A549 (cell line): ENCODE data around the gene CTXN1. TPM values are rescaled to one million over a fixed set of nuclear protein-coding genes. Genes with fewer than 3 reads are reported as not detected.

Experiments
- ATAC-seq, 2 experiments: fragments of 200-7000 bp in 1 of 2; fragments of >200 bp in 1 of 2; cut with Nextera tagmentation in 1 of 2; cut with Tn5 transposase in 1 of 2; 3 replicates each; pipeline versions ENCODE4 v1.8.0 to v1.9.1; 2018 to 2020; ENCODE audit warnings: mild to moderate bottlenecking in 1 of 2, moderate library complexity in 1 of 2
- CTCF ChIA-PET: fragments of 300-600 bp; sonication (Branson Sonifier 250); formaldehyde crosslinking; extraction: SDS; loops from one replicate; lab custom pipeline; 2021; ENCODE audit warnings: antibody characterized with exemption, inconsistent platforms; lab: Yijun Ruan, JAX
- POLR2A ChIA-PET: fragments of 350-600 bp; formaldehyde crosslinking; extraction: SDS; loops from one replicate; lab custom pipeline; 2021; ENCODE audit warnings: antibody characterized with exemption, inconsistent platforms; lab: Yijun Ruan, JAX
- DNase-seq, 2 experiments: peaks; one replicate each; pipeline versions ENCODE4 v3.0.0 to v3.0.0-alpha.2; 2011 to 2016; ENCODE audit warnings: low read depth in 1 of 2, low spot score in 1 of 2
- FAIRE-seq: peaks from 2 replicates; lab custom pipeline; 2011; peaks lifted over from hg19 to GRCh38; lab: Jason Lieb, UNC
- H3K27ac ChIP-seq, 2 experiments: fragments of >200 bp; sonication (Bioruptor Twin); formaldehyde crosslinking; 3 replicates each; pipeline ENCODE4 v1.5.1; 2016 to 2017
- H3K4me1 ChIP-seq: fragments of >200 bp; sonication (Bioruptor Twin); formaldehyde crosslinking; 3 replicates; pipeline ENCODE4 v1.6.1; 2016
- H3K4me2 ChIP-seq: fragments of >200 bp; sonication (Bioruptor Twin); formaldehyde crosslinking; 3 replicates; pipeline ENCODE4 v1.6.1; 2016
- H3K4me3 ChIP-seq: fragments of >200 bp; sonication (Bioruptor Twin); formaldehyde crosslinking; 3 replicates; pipeline ENCODE4 v1.5.1; 2016
- H3K9me3 ChIP-seq: fragments of >200 bp; sonication (Bioruptor Twin); formaldehyde crosslinking; 3 replicates; pipeline ENCODE4 v1.6.1; 2016
- BHLHE40 ChIP-seq: IDR thresholded peaks from 2 replicates; pipeline ENCODE4 v1.6.1; 2012; ENCODE audit warnings: low read depth, low read length, inconsistent platforms
- CBX8 ChIP-seq: fragments of 200-600 bp; sonication (generic); IDR thresholded peaks from 2 replicates; pipeline ENCODE4 v1.6.1; 2016
- EHF ChIP-seq: fragments of 250-450 bp; sonication (Bioruptor Pico); IDR thresholded peaks from 2 replicates; pipeline ENCODE4 v1.5.0; 2020; ENCODE audit warnings: mild to moderate bottlenecking
- EP300 ChIP-seq, 2 experiments: fragments of >200 bp; sonication (Bioruptor Twin); formaldehyde crosslinking; IDR thresholded peaks; 2 replicates in 1 of 2; 3 replicates in 1 of 2; pipeline ENCODE4 v1.6.1; 2016 to 2017
- ESRRA ChIP-seq: fragments of 150-350 bp; IDR thresholded peaks from 2 replicates; pipeline ENCODE4 v1.6.1; 2014; ENCODE audit warnings: mild to moderate bottlenecking, low read length, borderline replicate concordance
- FOSL2 ChIP-seq, 2 experiments: fragments of 450-650 bp in 1 of 2; fragments of >200 bp in 1 of 2; sonication (Bioruptor Twin) in 1 of 2; formaldehyde crosslinking; IDR thresholded peaks; 2 replicates each; pipeline versions ENCODE4 v1.5.0 to v1.6.1; 2016 to 2020; ENCODE audit warnings: mild to moderate bottlenecking in 1 of 2, moderate library complexity in 1 of 2
- FOXS1 ChIP-seq: fragments of 250-450 bp; sonication (Bioruptor Pico); IDR thresholded peaks from 2 replicates; pipeline ENCODE4 v1.5.0; 2020; ENCODE audit warnings: mild to moderate bottlenecking, moderate library complexity
- GATA3 ChIP-seq: IDR thresholded peaks from 2 replicates; pipeline ENCODE4 v1.6.1; 2012; ENCODE audit warnings: borderline replicate concordance
- HEYL ChIP-seq: fragments of 250-450 bp; sonication (Bioruptor Pico); IDR thresholded peaks from 2 replicates; pipeline ENCODE4 v1.8.0; 2021; ENCODE audit warnings: mild to moderate bottlenecking, moderate library complexity
- HOXB13 ChIP-seq: fragments of 250-450 bp; sonication (Bioruptor Pico); IDR thresholded peaks from 2 replicates; pipeline ENCODE4 v1.5.0; 2020; ENCODE audit warnings: low read depth, mild to moderate bottlenecking, moderate library complexity
- HOXB5 ChIP-seq: fragments of 250-450 bp; sonication (Bioruptor Pico); IDR thresholded peaks from 2 replicates; pipeline ENCODE4 v1.5.0; 2020; ENCODE audit warnings: mild to moderate bottlenecking, moderate library complexity
- JUN ChIP-seq, 2 experiments: fragments of >200 bp; sonication (Bioruptor Twin); formaldehyde crosslinking; IDR thresholded peaks; 2 replicates in 1 of 2; 3 replicates in 1 of 2; pipeline ENCODE4 v1.6.1; 2016 to 2017
- KDM1A ChIP-seq: fragments of 200-600 bp; sonication (generic); IDR thresholded peaks from 2 replicates; pipeline ENCODE4 v1.6.1; 2016; ENCODE audit warnings: low read depth, mild to moderate bottlenecking
- MAFK ChIP-seq: fragments of 450-650 bp; IDR thresholded peaks from 2 replicates; pipeline ENCODE4 v1.6.1; 2014; ENCODE audit not compliant: partially characterized antibody
- MAZ ChIP-seq: fragments of 150-350 bp; IDR thresholded peaks from 2 replicates; pipeline ENCODE4 v1.6.1; 2014; ENCODE audit warnings: antibody characterized with exemption, low read depth, low read length, borderline replicate concordance
- NFE2L2 ChIP-seq: fragments of 150-350 bp; conservative IDR thresholded peaks from 2 replicates; pipeline ENCODE4 v1.6.1; 2014; ENCODE audit warnings: low read length
- NPAS2 ChIP-seq: fragments of 250-450 bp; sonication (Bioruptor Pico); IDR thresholded peaks from 2 replicates; pipeline ENCODE4 v1.8.0; 2022; ENCODE audit warnings: mild to moderate bottlenecking, moderate library complexity, borderline replicate concordance
- RAD21 ChIP-seq, 2 experiments: fragments of >200 bp in 1 of 2; sonication (Bioruptor Twin) in 1 of 2; formaldehyde crosslinking in 1 of 2; IDR thresholded peaks in 1 of 2; conservative IDR thresholded peaks in 1 of 2; 2 replicates in 1 of 2; 3 replicates in 1 of 2; pipeline ENCODE4 v1.6.1; 2012 to 2018; ENCODE audit warnings: inconsistent platforms in 1 of 2
- RARB ChIP-seq: fragments of 250-450 bp; sonication (Bioruptor Pico); IDR thresholded peaks from 2 replicates; pipeline ENCODE4 v1.8.0; 2021; ENCODE audit warnings: mild to moderate bottlenecking, moderate library complexity
- RCOR1 ChIP-seq: fragments of 150-350 bp; IDR thresholded peaks from 2 replicates; pipeline ENCODE4 v1.6.1; 2014; ENCODE audit warnings: antibody characterized with exemption, low read length, low read depth
- RNF2 ChIP-seq: fragments of 200-600 bp; sonication (generic); IDR thresholded peaks from 2 replicates; pipeline ENCODE4 v1.6.1; 2016; ENCODE audit warnings: low read depth, mild to moderate bottlenecking, antibody characterized with exemption, moderate library complexity, borderline replicate concordance
- TP53 ChIP-seq: fragments of 250-450 bp; sonication (Bioruptor Pico); IDR thresholded peaks from 2 replicates; pipeline ENCODE4 v1.5.0; 2021; ENCODE audit warnings: mild to moderate bottlenecking, moderate library complexity
- ZC3H11A ChIP-seq: fragments of 450-650 bp; IDR thresholded peaks from 2 replicates; pipeline ENCODE4 v1.6.1; 2014; ENCODE audit warnings: antibody characterized with exemption, mild to moderate bottlenecking
- ZNF302 ChIP-seq: fragments of 250-450 bp; sonication (Bioruptor Pico); IDR thresholded peaks from 2 replicates; pipeline ENCODE4 v1.9.0; 2021; ENCODE audit warnings: inconsistent platforms, mild to moderate bottlenecking, moderate library complexity
- WGBS: methylation state at CpG from one replicate; pipeline ENCODE4 v1.1.6; 2017; ENCODE audit errors: missing lambda C conversion rate; 5-methylcytosine and 5-hydroxymethylcytosine counted together
- polyA plus RNA-seq, 4 experiments: library from polyadenylated mRNA; depleted of rRNA in 3 of 4; stranded (reverse); fragments of >200 nt; fragmentation: RNase III in 1 of 4; extraction: RNeasy Plus Mini Kit Qiagen cat#74134 plus additional on column Dnase treatment in 1 of 4; gene quantifications; 2 replicates in 3 of 4; 3 replicates in 1 of 4; pipeline ENCODE4 v1.2.3, GENCODE V29; 2011 to 2017
- TF ChIP-seq, protein P1 (sequence below): fragments of 450-650 bp; IDR thresholded peaks from 2 replicates; pipeline ENCODE4 v1.6.1; 2014; ENCODE audit warnings: antibody characterized with exemption
- TF ChIP-seq, protein P2 (sequence below): fragments of 250-450 bp; sonication (Bioruptor Pico); IDR thresholded peaks from 2 replicates; pipeline ENCODE4 v1.5.0; 2021; ENCODE audit warnings: mild to moderate bottlenecking, moderate library complexity, borderline replicate concordance
- TF ChIP-seq, protein P3 (sequence below): IDR thresholded peaks from 2 replicates; pipeline ENCODE4 v1.6.1; 2012; ENCODE audit warnings: low read depth, borderline replicate concordance
- TF ChIP-seq, protein P4 (sequence below): fragments of >200 bp; sonication (Bioruptor Twin); formaldehyde crosslinking; IDR thresholded peaks from 2 replicates; pipeline ENCODE4 v1.6.1; 2016
- TF ChIP-seq, protein P5 (sequence below): IDR thresholded peaks from 2 replicates; pipeline ENCODE4 v1.6.1; 2012
- TF ChIP-seq, protein P6 (sequence below): fragments of >200 bp; sonication (Bioruptor Twin); formaldehyde crosslinking; IDR thresholded peaks from 3 replicates; pipeline ENCODE4 v1.6.1; 2016

The CTXN1 gene
- polyA plus RNA-seq, 2 of the 4 experiments (the other 2 are of a cell fraction), result 1.2 to 9.9 TPM

DNA sequence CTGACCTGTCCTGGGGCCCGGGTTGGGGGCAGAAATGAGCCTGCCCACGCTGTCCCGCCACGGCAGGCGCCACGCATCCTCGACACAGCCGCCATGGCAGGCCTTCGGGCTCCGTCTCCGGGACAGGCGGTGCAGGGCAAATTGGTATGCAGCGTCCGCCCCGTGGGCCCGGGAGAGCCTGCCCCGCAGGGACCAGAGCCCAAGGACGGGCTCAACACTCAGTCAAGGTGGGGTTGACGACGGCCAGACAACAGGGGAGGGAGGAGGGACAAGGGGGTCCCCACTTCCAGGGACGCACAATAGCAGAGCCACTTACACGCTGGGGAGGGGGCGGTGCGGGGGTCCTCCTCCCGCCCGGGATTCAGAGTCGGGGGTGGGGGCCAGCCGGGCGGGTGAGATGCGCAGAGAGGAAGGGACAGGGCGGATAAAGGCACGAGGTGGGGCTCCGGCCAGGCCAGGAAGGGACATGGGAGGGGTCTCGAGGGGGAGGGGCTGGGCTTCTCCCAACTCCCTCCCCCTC, 1.2 kb downstream of the CTXN1 start (continued):
- TF ChIP-seq MAFK, result no peak

DNA sequence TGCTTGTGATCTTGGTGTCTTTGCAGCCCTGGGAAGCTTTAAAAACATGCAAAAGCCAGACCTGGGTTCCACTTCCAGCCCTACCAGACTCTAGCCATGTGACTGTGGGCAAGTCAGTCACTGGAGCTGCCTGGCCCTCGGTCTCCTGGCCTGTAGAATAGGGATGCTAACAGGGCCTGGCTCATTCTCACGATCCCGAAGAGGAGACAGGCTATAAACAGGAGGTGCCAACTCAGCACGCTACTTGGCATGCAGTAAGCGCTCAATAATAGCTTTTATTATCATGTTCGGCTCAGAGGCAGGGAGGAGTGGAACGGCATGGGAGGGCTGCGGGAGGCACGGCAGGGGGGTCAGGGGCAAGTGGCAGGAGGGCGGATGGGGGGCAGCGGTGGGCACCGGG, 1.7 kb downstream of the CTXN1 start:
- POLR2A ChIA-PET, result no interaction called here
- peaks cover 28% of the 10 kb centered on the region for H3K4me1 ChIP-seq

DNA sequence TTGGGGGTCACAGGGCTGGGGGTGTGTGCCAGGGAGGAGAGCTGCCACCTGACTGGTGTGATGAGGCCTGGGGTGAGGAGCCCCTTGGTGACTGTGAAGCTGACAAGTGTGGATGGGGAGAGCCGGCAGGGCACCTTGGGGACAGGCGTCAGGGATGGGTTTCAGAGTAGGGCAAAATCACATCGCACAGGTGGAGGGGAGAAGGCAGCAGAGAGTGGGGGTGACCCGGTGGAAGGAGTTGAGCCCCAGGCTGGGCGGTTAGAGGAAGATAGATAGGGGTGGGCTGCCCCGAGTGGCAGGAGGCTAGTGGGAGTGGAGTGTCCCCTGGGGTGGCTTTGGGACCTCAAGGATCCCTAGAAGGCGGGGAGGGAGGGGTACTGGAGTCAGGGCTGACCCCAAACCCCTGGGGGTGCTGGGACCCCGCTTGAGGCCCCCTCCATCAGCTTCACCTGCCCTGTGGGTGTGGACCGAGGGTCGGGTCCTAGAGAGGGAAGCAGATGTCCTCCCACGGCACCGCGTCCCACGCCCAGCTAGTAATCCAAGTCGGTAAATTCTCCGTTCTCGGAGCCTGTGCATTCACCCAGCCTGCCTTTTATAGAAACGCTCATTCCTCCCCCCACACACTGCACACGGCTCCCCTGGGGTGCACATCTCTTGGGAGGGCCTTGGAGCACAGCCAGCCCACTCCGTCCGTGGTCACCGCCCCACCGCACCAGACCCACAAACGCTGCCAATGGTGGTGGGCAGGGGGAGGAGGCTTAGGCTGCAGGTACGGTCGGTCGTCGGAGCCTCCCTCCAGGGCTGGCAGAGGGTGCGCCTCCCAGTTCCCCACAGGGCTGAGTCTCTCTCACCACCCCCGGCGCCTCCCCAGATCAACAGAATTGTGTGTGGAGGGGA, 2.4 kb downstream of the CTXN1 start:
- no peak overlapping the region for H3K4me2 ChIP-seq
- ATAC-seq, result no peak
- H3K9me3 ChIP-seq, result no peaks in the 10 kb centered on the region
- WGBS, result 89% methylated on average over 30 of the region's 31 CpGs
- H3K4me3 ChIP-seq, result no peak overlapping the region
- H3K4me1 ChIP-seq, result peaks cover 21% of the 10 kb centered on the region
- DNase-seq, result no peak
- no peak for FAIRE-seq
- ChIA-PET CTCF (interaction anchor here (0.7 to 2.5 kb wide), 6 partner anchors 8 to 71 kb away, joined by 3 to 17 read pairs (median 4); partner anchors contain the start of genes MAP2K7 and TIMM44), POLR2A (interaction anchor here (0.6 kb wide), 1 partner anchor 20 kb away, joined by 3 read pairs; the partner anchor contains the start of gene MAP2K7)
- H3K27ac ChIP-seq, result no peak overlapping the region
- TF ChIP-seq ZNF302 (CRISPR knock-in tag) (no peak), FOXS1 (CRISPR knock-in tag) (no peak), RAD21 (conservative IDR thresholded peaks at IDR 0.05 in 1 of 2, IDR thresholded peaks at IDR 0.05 in 1 of 2) (no peak), ESRRA (no peak), RCOR1 (no peak), HEYL (CRISPR knock-in tag) (no peak), NPAS2 (no peak), BHLHE40 (no peak), HOXB13 (CRISPR knock-in tag) (no peak), RARB (no peak), NFE2L2 (no peak), FOSL2 (IDR thresholded peaks at IDR 0.05) (no peak), FOSL2 (CRISPR knock-in tag; IDR thresholded peaks at IDR 0.05) (no peak), TP53 (no peak)
- TF ChIP-seq, protein P1, sequence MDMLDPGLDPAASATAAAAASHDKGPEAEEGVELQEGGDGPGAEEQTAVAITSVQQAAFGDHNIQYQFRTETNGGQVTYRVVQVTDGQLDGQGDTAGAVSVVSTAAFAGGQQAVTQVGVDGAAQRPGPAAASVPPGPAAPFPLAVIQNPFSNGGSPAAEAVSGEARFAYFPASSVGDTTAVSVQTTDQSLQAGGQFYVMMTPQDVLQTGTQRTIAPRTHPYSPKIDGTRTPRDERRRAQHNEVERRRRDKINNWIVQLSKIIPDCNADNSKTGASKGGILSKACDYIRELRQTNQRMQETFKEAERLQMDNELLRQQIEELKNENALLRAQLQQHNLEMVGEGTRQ, result no peak
- TF ChIP-seq, protein P2, sequence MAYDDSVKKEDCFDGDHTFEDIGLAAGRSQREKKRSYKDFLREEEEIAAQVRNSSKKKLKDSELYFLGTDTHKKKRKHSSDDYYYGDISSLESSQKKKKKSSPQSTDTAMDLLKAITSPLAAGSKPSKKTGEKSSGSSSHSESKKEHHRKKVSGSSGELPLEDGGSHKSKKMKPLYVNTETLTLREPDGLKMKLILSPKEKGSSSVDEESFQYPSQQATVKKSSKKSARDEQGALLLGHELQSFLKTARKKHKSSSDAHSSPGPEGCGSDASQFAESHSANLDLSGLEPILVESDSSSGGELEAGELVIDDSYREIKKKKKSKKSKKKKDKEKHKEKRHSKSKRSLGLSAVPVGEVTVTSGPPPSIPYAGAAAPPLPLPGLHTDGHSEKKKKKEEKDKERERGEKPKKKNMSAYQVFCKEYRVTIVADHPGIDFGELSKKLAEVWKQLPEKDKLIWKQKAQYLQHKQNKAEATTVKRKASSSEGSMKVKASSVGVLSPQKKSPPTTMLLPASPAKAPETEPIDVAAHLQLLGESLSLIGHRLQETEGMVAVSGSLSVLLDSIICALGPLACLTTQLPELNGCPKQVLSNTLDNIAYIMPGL (CRISPR knock-in tag), result no peak

More for the DNA sequence above, 1.7 kb downstream of the CTXN1 start:
- H3K27ac ChIP-seq, result no peak overlapping the region
- no peaks in the 10 kb centered on the region for H3K9me3 ChIP-seq
- no peak for DNase-seq
- no peak overlapping the region for H3K4me2 ChIP-seq
- ATAC-seq, result no peak
- no peak overlapping the region for H3K4me3 ChIP-seq
- FAIRE-seq, result no peak
- 72% methylated on average over 5 of the region's 12 CpGs for WGBS
- CTCF ChIA-PET, result interaction anchor here (0.7 to 2.5 kb wide), 4 partner anchors 9 to 71 kb away, joined by 3 to 17 read pairs (median 6); partner anchors contain the start of gene TIMM44
- TF ChIP-seq HOXB13 (CRISPR knock-in tag), result no peak
- TF ChIP-seq, protein P3, sequence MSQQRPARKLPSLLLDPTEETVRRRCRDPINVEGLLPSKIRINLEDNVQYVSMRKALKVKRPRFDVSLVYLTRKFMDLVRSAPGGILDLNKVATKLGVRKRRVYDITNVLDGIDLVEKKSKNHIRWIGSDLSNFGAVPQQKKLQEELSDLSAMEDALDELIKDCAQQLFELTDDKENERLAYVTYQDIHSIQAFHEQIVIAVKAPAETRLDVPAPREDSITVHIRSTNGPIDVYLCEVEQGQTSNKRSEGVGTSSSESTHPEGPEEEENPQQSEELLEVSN, result no peak
- no peak for TF ChIP-seq GATA3
- TF ChIP-seq ZC3H11A, result no peak
- TF ChIP-seq RNF2, result no peak
- TF ChIP-seq NPAS2, result no peak
- TF ChIP-seq, protein P4, sequence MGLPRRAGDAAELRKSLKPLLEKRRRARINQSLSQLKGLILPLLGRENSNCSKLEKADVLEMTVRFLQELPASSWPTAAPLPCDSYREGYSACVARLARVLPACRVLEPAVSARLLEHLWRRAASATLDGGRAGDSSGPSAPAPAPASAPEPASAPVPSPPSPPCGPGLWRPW, result no peak
- TF ChIP-seq RAD21 (conservative IDR thresholded peaks at IDR 0.05 in 1 of 2, IDR thresholded peaks at IDR 0.05 in 1 of 2), result no peak
- TF ChIP-seq CBX8, result no peak
- no peak for TF ChIP-seq MAZ
- no peak for TF ChIP-seq EP300 (IDR thresholded peaks at IDR 0.05)
- no peak for TF ChIP-seq HOXB5 (CRISPR knock-in tag)
- no peak for TF ChIP-seq JUN (IDR thresholded peaks at IDR 0.05)
- TF ChIP-seq HEYL (CRISPR knock-in tag), result no peak
- no peak for TF ChIP-seq ZNF302 (CRISPR knock-in tag)
- TF ChIP-seq, protein P5, sequence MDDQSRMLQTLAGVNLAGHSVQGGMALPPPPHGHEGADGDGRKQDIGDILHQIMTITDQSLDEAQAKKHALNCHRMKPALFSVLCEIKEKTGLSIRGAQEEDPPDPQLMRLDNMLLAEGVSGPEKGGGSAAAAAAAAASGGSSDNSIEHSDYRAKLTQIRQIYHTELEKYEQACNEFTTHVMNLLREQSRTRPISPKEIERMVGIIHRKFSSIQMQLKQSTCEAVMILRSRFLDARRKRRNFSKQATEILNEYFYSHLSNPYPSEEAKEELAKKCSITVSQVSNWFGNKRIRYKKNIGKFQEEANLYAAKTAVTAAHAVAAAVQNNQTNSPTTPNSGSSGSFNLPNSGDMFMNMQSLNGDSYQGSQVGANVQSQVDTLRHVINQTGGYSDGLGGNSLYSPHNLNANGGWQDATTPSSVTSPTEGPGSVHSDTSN, result no peak
- no peak for TF ChIP-seq KDM1A
- TF ChIP-seq EHF (CRISPR knock-in tag), result no peak
- TF ChIP-seq, protein P6, sequence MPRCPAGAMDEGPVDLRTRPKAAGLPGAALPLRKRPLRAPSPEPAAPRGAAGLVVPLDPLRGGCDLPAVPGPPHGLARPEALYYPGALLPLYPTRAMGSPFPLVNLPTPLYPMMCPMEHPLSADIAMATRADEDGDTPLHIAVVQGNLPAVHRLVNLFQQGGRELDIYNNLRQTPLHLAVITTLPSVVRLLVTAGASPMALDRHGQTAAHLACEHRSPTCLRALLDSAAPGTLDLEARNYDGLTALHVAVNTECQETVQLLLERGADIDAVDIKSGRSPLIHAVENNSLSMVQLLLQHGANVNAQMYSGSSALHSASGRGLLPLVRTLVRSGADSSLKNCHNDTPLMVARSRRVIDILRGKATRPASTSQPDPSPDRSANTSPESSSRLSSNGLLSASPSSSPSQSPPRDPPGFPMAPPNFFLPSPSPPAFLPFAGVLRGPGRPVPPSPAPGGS, result no peak
